HepG2 (cell line): ENCODE data around the gene IP6K3. TPM values are rescaled to one million over a fixed set of nuclear protein-coding genes. Genes with fewer than 3 reads are reported as not detected.

Experiments used
- MTA3 ChIP-seq: sonication (generic); formaldehyde crosslinking; IDR thresholded peaks from 2 replicates; pipeline ENCODE4 v1.4.0; 2020; ENCODE audit warnings: missing genetic modification reagents
- ZFP90 ChIP-seq: sonication (generic); formaldehyde crosslinking; IDR thresholded peaks from 2 replicates; pipeline ENCODE4 v1.8.0; 2022; ENCODE audit warnings: missing genetic modification reagents, mild to moderate bottlenecking, inconsistent platforms, borderline replicate concordance
- ZNF572 ChIP-seq: sonication (generic); formaldehyde crosslinking; IDR thresholded peaks from 2 replicates; pipeline ENCODE4 v1.5.1; 2020; ENCODE audit warnings: mild to moderate bottlenecking, missing genetic modification reagents
- polyA plus RNA-seq, 8 experiments: library from polyadenylated mRNA; depleted of rRNA in 3 of 8; stranded (reverse) in 7 of 8; unstranded in 1 of 8; fragments of >200 nt; fragmentation: Illumina TruSeq in 4 of 8; extraction: Trizol in 4 of 8; gene quantifications; 2 replicates each; pipeline versions ENCODE4 v1.2.1 to v1.2.3, GENCODE V29; 2011 to 2016; ENCODE audit warnings: low read depth in 4 of 8, missing spikeins in 1 of 8, mixed read lengths in 1 of 8; ENCODE audit not compliant: insufficient read depth in 1 of 8
- total RNA-seq, 5 experiments: library from RNA; depleted of rRNA; stranded (reverse); fragments of >200 nt; fragmentation: Illumina TruSeq; extraction: Trizol; gene quantifications; 2 replicates each; pipeline ENCODE4 v1.2.3, GENCODE V29; 2016; ENCODE audit warnings: low read depth in 1 of 5
- TF ChIP-seq, protein P1 (sequence below): IDR thresholded peaks from 2 replicates; pipeline ENCODE4 v1.6.1; 2016; ENCODE audit warnings: mild to moderate bottlenecking
- TF ChIP-seq, protein P2 (sequence below): sonication (generic); formaldehyde crosslinking; IDR thresholded peaks from 2 replicates; pipeline ENCODE4 v1.8.0; 2022; ENCODE audit warnings: mild to moderate bottlenecking, missing genetic modification reagents, moderate library complexity
- TF ChIP-seq, protein P3 (sequence below): sonication (generic); formaldehyde crosslinking; IDR thresholded peaks from 2 replicates; pipeline ENCODE4 v1.9.0; 2021; ENCODE audit warnings: missing genetic modification reagents, borderline replicate concordance
- TF ChIP-seq, protein P4 (sequence below): sonication (generic); formaldehyde crosslinking; IDR thresholded peaks from 2 replicates; pipeline ENCODE4 v1.4.0; 2020; ENCODE audit warnings: missing genetic modification reagents, borderline replicate concordance
- TF ChIP-seq, protein P5 (sequence below): sonication (generic); formaldehyde crosslinking; IDR thresholded peaks from 2 replicates; pipeline ENCODE4 v1.8.1; 2023; ENCODE audit warnings: missing genetic modification reagents, inconsistent platforms, borderline replicate concordance
- TF ChIP-seq, protein P6 (sequence below): sonication (generic); formaldehyde crosslinking; conservative IDR thresholded peaks from 2 replicates; pipeline ENCODE4 v1.4.0; 2020; ENCODE audit warnings: missing genetic modification reagents
- TF ChIP-seq, protein P7 (sequence below): sonication (generic); formaldehyde crosslinking; IDR thresholded peaks from 2 replicates; pipeline ENCODE4 v1.5.1; 2020; ENCODE audit warnings: mild to moderate bottlenecking, missing genetic modification reagents

The IP6K3 gene
- total and polyA plus RNA-seq, 2 of the 13 experiments (the other 11 are each of a cell fraction or from before 2014, with no cell fraction given), result 0.11 to 0.18 TPM

DNA sequence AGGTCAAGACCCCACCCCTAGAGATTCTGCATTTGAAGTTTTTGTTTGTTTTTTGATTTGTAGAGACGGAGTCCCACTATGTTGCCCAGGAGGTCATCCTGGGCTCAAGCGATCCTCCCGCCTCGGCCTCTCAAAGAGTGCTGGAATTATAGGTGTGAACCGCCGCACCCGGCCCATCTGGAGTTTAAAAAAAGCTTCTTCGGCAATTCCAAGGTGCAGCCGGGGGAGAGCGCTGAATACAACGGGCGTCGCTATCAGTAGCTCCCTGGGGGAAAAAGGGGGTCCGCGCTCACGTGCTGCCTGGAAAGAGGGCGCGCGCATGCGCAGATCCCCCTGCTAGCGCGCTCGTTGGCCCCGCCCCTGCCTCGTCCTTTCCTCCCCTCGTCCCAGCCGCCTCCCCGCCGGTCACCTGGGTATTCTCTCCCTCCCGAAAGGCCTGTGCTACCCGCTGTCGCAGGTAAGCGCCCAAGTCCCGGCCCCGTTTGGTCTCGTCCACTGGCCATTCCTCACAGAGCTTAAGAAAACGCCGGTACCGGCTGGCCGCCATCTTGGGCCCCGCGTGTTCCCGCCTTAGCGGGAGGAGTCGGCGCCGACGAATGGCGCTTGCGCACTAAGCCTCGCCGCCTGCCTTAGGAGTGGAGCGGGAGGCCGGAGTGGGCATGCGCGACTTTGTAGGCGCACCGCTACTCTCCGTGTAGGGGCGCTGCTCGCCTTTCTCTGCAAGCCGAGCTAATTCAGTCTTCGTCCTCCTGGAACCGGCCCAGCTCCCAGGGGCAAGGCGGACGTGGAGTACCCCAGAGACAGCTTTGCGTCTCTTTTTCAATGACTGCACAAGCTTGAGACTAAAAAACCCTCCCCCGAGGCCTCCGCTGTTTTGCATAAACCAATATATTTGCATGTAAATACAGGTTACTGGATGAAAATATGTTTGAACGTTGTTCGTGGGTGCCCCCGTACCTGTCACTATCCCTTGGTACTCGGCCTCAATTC lies 35.3 kb downstream of the IP6K3 start, which contains the start of gene UQCC2 (continued):
- TF ChIP-seq, protein P1, sequence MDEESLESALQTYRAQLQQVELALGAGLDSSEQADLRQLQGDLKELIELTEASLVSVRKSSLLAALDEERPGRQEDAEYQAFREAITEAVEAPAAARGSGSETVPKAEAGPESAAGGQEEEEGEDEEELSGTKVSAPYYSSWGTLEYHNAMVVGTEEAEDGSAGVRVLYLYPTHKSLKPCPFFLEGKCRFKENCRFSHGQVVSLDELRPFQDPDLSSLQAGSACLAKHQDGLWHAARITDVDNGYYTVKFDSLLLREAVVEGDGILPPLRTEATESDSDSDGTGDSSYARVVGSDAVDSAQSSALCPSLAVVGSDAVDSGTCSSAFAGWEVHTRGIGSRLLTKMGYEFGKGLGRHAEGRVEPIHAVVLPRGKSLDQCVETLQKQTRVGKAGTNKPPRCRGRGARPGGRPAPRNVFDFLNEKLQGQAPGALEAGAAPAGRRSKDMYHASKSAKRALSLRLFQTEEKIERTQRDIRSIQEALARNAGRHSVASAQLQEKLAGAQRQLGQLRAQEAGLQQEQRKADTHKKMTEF (CRISPR knock-in tag), result peak; percentile 87
- TF ChIP-seq, protein P2, sequence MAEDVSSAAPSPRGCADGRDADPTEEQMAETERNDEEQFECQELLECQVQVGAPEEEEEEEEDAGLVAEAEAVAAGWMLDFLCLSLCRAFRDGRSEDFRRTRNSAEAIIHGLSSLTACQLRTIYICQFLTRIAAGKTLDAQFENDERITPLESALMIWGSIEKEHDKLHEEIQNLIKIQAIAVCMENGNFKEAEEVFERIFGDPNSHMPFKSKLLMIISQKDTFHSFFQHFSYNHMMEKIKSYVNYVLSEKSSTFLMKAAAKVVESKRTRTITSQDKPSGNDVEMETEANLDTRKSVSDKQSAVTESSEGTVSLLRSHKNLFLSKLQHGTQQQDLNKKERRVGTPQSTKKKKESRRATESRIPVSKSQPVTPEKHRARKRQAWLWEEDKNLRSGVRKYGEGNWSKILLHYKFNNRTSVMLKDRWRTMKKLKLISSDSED (CRISPR knock-in tag), result no peak
- TF ChIP-seq ZFP90 (CRISPR knock-in tag) (peak; percentile 73; the same call in 1 of the 2 replicates), MTA3 (CRISPR knock-in tag) (no peak), ZNF572 (CRISPR knock-in tag) (peak; percentile 96; the same call in 1 of the 2 replicates)
- TF ChIP-seq, protein P3, sequence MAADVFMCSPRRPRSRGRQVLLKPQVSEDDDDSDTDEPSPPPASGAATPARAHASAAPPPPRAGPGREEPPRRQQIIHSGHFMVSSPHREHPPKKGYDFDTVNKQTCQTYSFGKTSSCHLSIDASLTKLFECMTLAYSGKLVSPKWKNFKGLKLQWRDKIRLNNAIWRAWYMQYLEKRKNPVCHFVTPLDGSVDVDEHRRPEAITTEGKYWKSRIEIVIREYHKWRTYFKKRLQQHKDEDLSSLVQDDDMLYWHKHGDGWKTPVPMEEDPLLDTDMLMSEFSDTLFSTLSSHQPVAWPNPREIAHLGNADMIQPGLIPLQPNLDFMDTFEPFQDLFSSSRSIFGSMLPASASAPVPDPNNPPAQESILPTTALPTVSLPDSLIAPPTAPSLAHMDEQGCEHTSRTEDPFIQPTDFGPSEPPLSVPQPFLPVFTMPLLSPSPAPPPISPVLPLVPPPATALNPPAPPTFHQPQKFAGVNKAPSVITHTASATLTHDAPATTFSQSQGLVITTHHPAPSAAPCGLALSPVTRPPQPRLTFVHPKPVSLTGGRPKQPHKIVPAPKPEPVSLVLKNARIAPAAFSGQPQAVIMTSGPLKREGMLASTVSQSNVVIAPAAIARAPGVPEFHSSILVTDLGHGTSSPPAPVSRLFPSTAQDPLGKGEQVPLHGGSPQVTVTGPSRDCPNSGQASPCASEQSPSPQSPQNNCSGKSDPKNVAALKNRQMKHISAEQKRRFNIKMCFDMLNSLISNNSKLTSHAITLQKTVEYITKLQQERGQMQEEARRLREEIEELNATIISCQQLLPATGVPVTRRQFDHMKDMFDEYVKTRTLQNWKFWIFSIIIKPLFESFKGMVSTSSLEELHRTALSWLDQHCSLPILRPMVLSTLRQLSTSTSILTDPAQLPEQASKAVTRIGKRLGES (CRISPR knock-in tag), result 0 out of 2 replicates have a peak, but pooled peaks have one; percentile 8
- TF ChIP-seq, protein P4, sequence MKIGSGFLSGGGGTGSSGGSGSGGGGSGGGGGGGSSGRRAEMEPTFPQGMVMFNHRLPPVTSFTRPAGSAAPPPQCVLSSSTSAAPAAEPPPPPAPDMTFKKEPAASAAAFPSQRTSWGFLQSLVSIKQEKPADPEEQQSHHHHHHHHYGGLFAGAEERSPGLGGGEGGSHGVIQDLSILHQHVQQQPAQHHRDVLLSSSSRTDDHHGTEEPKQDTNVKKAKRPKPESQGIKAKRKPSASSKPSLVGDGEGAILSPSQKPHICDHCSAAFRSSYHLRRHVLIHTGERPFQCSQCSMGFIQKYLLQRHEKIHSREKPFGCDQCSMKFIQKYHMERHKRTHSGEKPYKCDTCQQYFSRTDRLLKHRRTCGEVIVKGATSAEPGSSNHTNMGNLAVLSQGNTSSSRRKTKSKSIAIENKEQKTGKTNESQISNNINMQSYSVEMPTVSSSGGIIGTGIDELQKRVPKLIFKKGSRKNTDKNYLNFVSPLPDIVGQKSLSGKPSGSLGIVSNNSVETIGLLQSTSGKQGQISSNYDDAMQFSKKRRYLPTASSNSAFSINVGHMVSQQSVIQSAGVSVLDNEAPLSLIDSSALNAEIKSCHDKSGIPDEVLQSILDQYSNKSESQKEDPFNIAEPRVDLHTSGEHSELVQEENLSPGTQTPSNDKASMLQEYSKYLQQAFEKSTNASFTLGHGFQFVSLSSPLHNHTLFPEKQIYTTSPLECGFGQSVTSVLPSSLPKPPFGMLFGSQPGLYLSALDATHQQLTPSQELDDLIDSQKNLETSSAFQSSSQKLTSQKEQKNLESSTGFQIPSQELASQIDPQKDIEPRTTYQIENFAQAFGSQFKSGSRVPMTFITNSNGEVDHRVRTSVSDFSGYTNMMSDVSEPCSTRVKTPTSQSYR, result no peak
- TF ChIP-seq, protein P5, sequence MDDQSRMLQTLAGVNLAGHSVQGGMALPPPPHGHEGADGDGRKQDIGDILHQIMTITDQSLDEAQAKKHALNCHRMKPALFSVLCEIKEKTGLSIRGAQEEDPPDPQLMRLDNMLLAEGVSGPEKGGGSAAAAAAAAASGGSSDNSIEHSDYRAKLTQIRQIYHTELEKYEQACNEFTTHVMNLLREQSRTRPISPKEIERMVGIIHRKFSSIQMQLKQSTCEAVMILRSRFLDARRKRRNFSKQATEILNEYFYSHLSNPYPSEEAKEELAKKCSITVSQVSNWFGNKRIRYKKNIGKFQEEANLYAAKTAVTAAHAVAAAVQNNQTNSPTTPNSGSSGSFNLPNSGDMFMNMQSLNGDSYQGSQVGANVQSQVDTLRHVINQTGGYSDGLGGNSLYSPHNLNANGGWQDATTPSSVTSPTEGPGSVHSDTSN, result peak; percentile 56; the same call in 1 of the 2 replicates
- TF ChIP-seq, protein P6, sequence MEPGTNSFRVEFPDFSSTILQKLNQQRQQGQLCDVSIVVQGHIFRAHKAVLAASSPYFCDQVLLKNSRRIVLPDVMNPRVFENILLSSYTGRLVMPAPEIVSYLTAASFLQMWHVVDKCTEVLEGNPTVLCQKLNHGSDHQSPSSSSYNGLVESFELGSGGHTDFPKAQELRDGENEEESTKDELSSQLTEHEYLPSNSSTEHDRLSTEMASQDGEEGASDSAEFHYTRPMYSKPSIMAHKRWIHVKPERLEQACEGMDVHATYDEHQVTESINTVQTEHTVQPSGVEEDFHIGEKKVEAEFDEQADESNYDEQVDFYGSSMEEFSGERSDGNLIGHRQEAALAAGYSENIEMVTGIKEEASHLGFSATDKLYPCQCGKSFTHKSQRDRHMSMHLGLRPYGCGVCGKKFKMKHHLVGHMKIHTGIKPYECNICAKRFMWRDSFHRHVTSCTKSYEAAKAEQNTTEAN (CRISPR knock-in tag), result no peak
- TF ChIP-seq, protein P7, sequence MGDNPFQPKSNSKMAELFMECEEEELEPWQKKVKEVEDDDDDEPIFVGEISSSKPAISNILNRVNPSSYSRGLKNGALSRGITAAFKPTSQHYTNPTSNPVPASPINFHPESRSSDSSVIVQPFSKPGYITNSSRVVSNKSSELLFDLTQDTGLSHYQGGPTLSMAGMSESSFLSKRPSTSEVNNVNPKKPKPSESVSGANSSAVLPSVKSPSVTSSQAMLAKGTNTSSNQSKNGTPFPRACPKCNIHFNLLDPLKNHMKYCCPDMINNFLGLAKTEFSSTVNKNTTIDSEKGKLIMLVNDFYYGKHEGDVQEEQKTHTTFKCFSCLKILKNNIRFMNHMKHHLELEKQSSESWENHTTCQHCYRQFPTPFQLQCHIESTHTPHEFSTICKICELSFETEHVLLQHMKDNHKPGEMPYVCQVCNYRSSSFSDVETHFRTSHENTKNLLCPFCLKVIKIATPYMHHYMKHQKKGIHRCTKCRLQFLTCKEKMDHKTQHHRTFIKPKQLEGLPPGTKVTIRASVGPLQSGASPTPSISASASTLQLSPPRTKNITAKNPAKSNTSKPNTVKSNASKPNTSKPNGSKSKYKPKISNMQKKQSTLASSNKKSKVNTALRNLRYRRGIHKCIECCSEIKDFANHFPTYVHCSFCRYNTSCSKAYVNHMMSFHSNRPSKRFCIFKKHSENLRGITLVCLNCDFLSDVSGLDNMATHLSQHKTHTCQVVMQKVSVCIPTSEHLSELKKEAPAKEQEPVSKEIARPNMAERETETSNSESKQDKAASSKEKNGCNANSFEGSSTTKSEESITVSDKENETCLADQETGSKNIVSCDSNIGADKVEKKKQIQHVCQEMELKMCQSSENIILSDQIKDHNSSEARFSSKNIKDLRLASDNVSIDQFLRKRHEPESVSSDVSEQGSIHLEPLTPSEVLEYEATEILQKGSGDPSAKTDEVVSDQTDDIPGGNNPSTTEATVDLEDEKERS (CRISPR knock-in tag), result no peak; the same call in 1 of the 2 replicates
